GM19193 (cell line): Measurements from ENCODE around the gene CDK9.

Experiments used
- POLR2A ChIP-seq: IDR thresholded peaks from 4 replicates; pipeline ENCODE4 v1.6.1; 2011; ENCODE audit not compliant: insufficient read depth, insufficient read length; ENCODE audit errors: extremely low read depth

Gene CDK9

GRCh38 chr9:127815512-127816361 is 29.9 kb downstream of the CDK9 start:
- TF ChIP-seq POLR2A, result no peak

- TF ChIP-seq POLR2A, result no peak
These were observed 30.5 kb downstream of the CDK9 start for GRCh38 chr9:127816362-127816725.

- TF ChIP-seq POLR2A, result no peak
These were observed 30.9 kb downstream of the CDK9 start for GRCh38 chr9:127816728-127817127.

- TF ChIP-seq POLR2A, result no peak
These were observed 32.1 kb downstream of the CDK9 start for GRCh38 chr9:127817881-127818434.

- no peak for TF ChIP-seq POLR2A
These were observed 32.7 kb downstream of the CDK9 start for GRCh38 chr9:127818574-127818973.

- no peak for TF ChIP-seq POLR2A
These were observed 36.3 kb downstream of the CDK9 start for GRCh38 chr9:127822108-127822507.

GRCh38 chr9:127825319-127826051 is 39.7 kb downstream of the CDK9 start:
- no peak for TF ChIP-seq POLR2A

- TF ChIP-seq POLR2A, result no peak
These were observed 40.5 kb downstream of the CDK9 start for GRCh38 chr9:127826253-127826913.

GRCh38 chr9:127828262-127829031 is 42.6 kb downstream of the CDK9 start:
- no peak for TF ChIP-seq POLR2A

GRCh38 chr9:127829205-127829906 is 43.5 kb downstream of the CDK9 start:
- TF ChIP-seq POLR2A, result no peak

GRCh38 chr9:127832248-127832647 is 46.4 kb downstream of the CDK9 start:
- TF ChIP-seq POLR2A, result no peak

GRCh38 chr9:127833555-127833954 is 47.7 kb downstream of the CDK9 start:
- TF ChIP-seq POLR2A, result no peak

GRCh38 chr9:127835991-127836516 is 50.2 kb downstream of the CDK9 start:
- TF ChIP-seq POLR2A, result no peak

- TF ChIP-seq POLR2A, result no peak
These were observed 51.5 kb downstream of the CDK9 start for GRCh38 chr9:127837346-127837745.
